HCT116 (cell line): ENCODE results near the gene ANO6. TPM values are rescaled to one million over a fixed set of nuclear protein-coding genes. Genes with fewer than 3 reads are reported as not detected.

Source experiments
- ATAC-seq: fragments of 200-7000 bp; cut with Tn5 transposase; 2 replicates; pipeline ENCODE4 v1.9.1; 2020; ENCODE audit warnings: mild to moderate bottlenecking, moderate library complexity
- BruUV-seq: library from RNA; stranded (reverse); fragments of 400-500 nt; replicated peaks from 2 replicates; lab custom pipeline; 2021; lab: Mats Ljungman, UMichigan
- CTCF ChIA-PET: fragments of 300-600 bp; sonication (Branson Sonifier 250); formaldehyde crosslinking; loops from one replicate; lab custom pipeline; 2021; ENCODE audit warnings: antibody characterized with exemption; lab: Charles Lee
- POLR2A ChIA-PET: fragments of 300-600, 350-600 bp; sonication (Branson Sonifier 250); formaldehyde crosslinking; loops from one replicate; lab custom pipeline; 2021; ENCODE audit warnings: antibody characterized with exemption; lab: Charles Lee
- RAD21 ChIA-PET, 2 experiments: fragments of 300-600 bp; sonication (Branson Sonifier 250); formaldehyde crosslinking; loops; one replicate each; lab custom pipeline; 2023; ENCODE audit warnings: low total read pairs in 2 of 2; ENCODE audit not compliant: uncharacterized antibody in 2 of 2, unreplicated experiment in 2 of 2, low non-redundant PET in 1 of 2; lab: Charles Lee
- DNase-seq: peaks from one replicate; pipeline ENCODE4 v3.0.0-alpha.2; 2010; ENCODE audit warnings: low read depth, low spot score
- H2AFZ ChIP-seq: fragments of 200-600 bp; shearing (Covaris generic), sonication (generic); 2 replicates; pipeline ENCODE4 v1.6.1; 2017; ENCODE audit warnings: low read depth, mixed run types, mixed read lengths, antibody characterized with exemption, low read length; ENCODE audit not compliant: poor library complexity, severe bottlenecking
- H3K27ac ChIP-seq: 2 replicates; pipeline ENCODE4 v1.5.1; 2012; ENCODE audit warnings: low read depth, low read length
- H3K27me3 ChIP-seq: fragments of 200-600 bp; sonication (generic); 2 replicates; pipeline ENCODE4 v1.6.1; 2016; ENCODE audit warnings: mixed run types, low read length, mixed read lengths; ENCODE audit not compliant: insufficient read depth
- H3K36me3 ChIP-seq, 2 experiments: fragments of 200-500 bp in 1 of 2; fragments of 200-600 bp in 1 of 2; sonication (Bioruptor generic) in 1 of 2; sonication (generic) in 1 of 2; 2 replicates each; pipeline versions ENCODE4 v1.5.1 to v1.6.1; 2014 to 2016; ENCODE audit warnings: low read length in 2 of 2, inconsistent platforms in 1 of 2, mixed read lengths in 1 of 2, mixed run types in 1 of 2; ENCODE audit not compliant: insufficient read depth in 2 of 2, control insufficient read depth in 1 of 2
- H3K4me1 ChIP-seq, 2 experiments: fragments of 200-600 bp in 1 of 2; sonication (generic) in 1 of 2; 2 replicates each; pipeline versions ENCODE4 v1.5.1 to v1.6.1; 2012 to 2017; ENCODE audit warnings: low read length in 2 of 2, inconsistent platforms in 1 of 2, mild to moderate bottlenecking in 1 of 2, mixed read lengths in 1 of 2, mixed run types in 1 of 2, moderate library complexity in 1 of 2; ENCODE audit not compliant: insufficient read depth in 2 of 2, control insufficient read depth in 1 of 2
- H3K4me2 ChIP-seq: fragments of 200-600 bp; sonication (generic); 2 replicates; pipeline ENCODE4 v1.6.1; 2017; ENCODE audit warnings: mixed run types, low read length, mixed read lengths
- H3K4me3 ChIP-seq, 2 experiments: fragments of 200-600 bp in 1 of 2; sonication (generic) in 1 of 2; replicated peaks in 1 of 2; 2 replicates each; pipeline ENCODE4 v1.5.1; 2011 to 2016; ENCODE audit warnings: low read length in 2 of 2, control low read depth in 1 of 2, low read depth in 1 of 2, mild to moderate bottlenecking in 1 of 2, mixed read lengths in 1 of 2, mixed run types in 1 of 2
- H3K79me2 ChIP-seq: fragments of 200-600 bp; sonication (generic); 2 replicates; pipeline ENCODE4 v1.6.1; 2017; ENCODE audit warnings: mild to moderate bottlenecking, mixed run types, low read length, moderate library complexity, mixed read lengths; ENCODE audit not compliant: insufficient read depth
- H3K9ac ChIP-seq: fragments of 200-600 bp; sonication (generic); 2 replicates; pipeline ENCODE4 v1.6.1; 2016; ENCODE audit warnings: low read length, mixed read lengths
- H3K9me2 ChIP-seq: fragments of 200-600 bp; sonication (generic), shearing (Covaris generic); 2 replicates; pipeline ENCODE4 v1.6.1; 2017; ENCODE audit warnings: mixed run types, mild to moderate bottlenecking, moderate library complexity; ENCODE audit not compliant: insufficient read depth
- H3K9me3 ChIP-seq, 2 experiments: fragments of 200-500 bp in 1 of 2; fragments of 200-600 bp in 1 of 2; sonication (Bioruptor generic) in 1 of 2; sonication (generic) in 1 of 2; 2 replicates each; pipeline ENCODE4 v1.6.1; 2014 to 2017; ENCODE audit warnings: low read length in 2 of 2, mixed read lengths in 2 of 2, inconsistent platforms in 1 of 2, low read depth in 1 of 2, mild to moderate bottlenecking in 1 of 2, mixed run types in 1 of 2, moderate library complexity in 1 of 2; ENCODE audit not compliant: control insufficient read depth in 1 of 2, insufficient read depth in 1 of 2
- H4K20me1 ChIP-seq: fragments of 200-600 bp; sonication (generic), shearing (Covaris generic); 2 replicates; pipeline ENCODE4 v1.6.1; 2017; ENCODE audit warnings: mixed run types, mild to moderate bottlenecking, moderate library complexity; ENCODE audit not compliant: insufficient read depth
- CBX3 ChIP-seq: IDR thresholded peaks from 2 replicates; pipeline ENCODE4 v1.6.1; 2012; ENCODE audit warnings: low read depth
- CEBPB ChIP-seq: IDR thresholded peaks from 2 replicates; pipeline ENCODE4 v1.6.1; 2012; ENCODE audit warnings: low read depth
- EGR1 ChIP-seq: IDR thresholded peaks from 2 replicates; pipeline ENCODE4 v1.6.1; 2012; ENCODE audit warnings: low read depth
- EZH2 ChIP-seq: fragments of 200-600 bp; sonication (generic); IDR thresholded peaks from 2 replicates; pipeline ENCODE4 v1.6.1; 2017; ENCODE audit warnings: antibody characterized with exemption, mixed run types
- EZH2phosphoT487 ChIP-seq: fragments of 200-600 bp; IDR thresholded peaks from 2 replicates; pipeline ENCODE4 v1.6.1; 2018; ENCODE audit warnings: antibody characterized with exemption, borderline replicate concordance
- FOSL1 ChIP-seq: IDR thresholded peaks from 2 replicates; pipeline ENCODE4 v1.6.1; 2012; ENCODE audit warnings: low read depth
- POLR2AphosphoS5 ChIP-seq: IDR thresholded peaks from 2 replicates; pipeline ENCODE4 v1.6.1; 2011; ENCODE audit warnings: mild to moderate bottlenecking, low read depth, low read length, moderate library complexity
- SIN3A ChIP-seq: IDR thresholded peaks from 2 replicates; pipeline ENCODE4 v1.6.1; 2012; ENCODE audit warnings: low read depth
- SP1 ChIP-seq: IDR thresholded peaks from 2 replicates; pipeline ENCODE4 v1.6.1; 2012; ENCODE audit warnings: low read depth
- SRF ChIP-seq: IDR thresholded peaks from 2 replicates; pipeline ENCODE4 v1.6.1; 2012; ENCODE audit warnings: low read depth
- YY1 ChIP-seq: IDR thresholded peaks from 2 replicates; pipeline ENCODE4 v1.6.1; 2011; ENCODE audit warnings: low read length, low read depth, moderate library complexity, mild to moderate bottlenecking; ENCODE audit not compliant: insufficient replicate concordance; ENCODE audit errors: extremely low read depth
- ZBTB33 ChIP-seq: IDR thresholded peaks from 2 replicates; pipeline ENCODE4 v1.6.1; 2011; ENCODE audit warnings: mild to moderate bottlenecking, low read length, moderate library complexity; ENCODE audit not compliant: insufficient replicate concordance; ENCODE audit errors: extremely low read depth
- ZFX ChIP-seq: fragments of 450-650 bp; IDR thresholded peaks from 2 replicates; pipeline ENCODE4 v1.6.1; 2017
- ZNF274 ChIP-seq: fragments of 200-500 bp; sonication (Bioruptor generic); IDR thresholded peaks from 2 replicates; pipeline ENCODE4 v1.6.1; 2014; ENCODE audit warnings: mild to moderate bottlenecking, low read depth, low read length, inconsistent platforms
- intact Hi-C: fragments of 100-400 bp; cut with micrococcal nuclease; formaldehyde crosslinking; loops from 2 replicates; pipeline ENCODE4 v1.10.0; 2022
- total RNA-seq: library from RNA; stranded (reverse); gene quantifications from one replicate; pipeline ENCODE4 v1.2.1, GENCODE V29; 2021; ENCODE audit not compliant: unreplicated experiment
- TF ChIP-seq, protein P1 (sequence below): IDR thresholded peaks from 2 replicates; pipeline ENCODE4 v1.6.1; 2012; ENCODE audit warnings: low read depth
- TF ChIP-seq, protein P2 (sequence below): IDR thresholded peaks from 2 replicates; pipeline ENCODE4 v1.6.1; 2012
- TF ChIP-seq, protein P3 (sequence below): IDR thresholded peaks from 2 replicates; pipeline ENCODE4 v1.6.1; 2012

Gene ANO6
- total RNA-seq, 1 experiment from 2014 or later, result 36.7 TPM

DNA sequence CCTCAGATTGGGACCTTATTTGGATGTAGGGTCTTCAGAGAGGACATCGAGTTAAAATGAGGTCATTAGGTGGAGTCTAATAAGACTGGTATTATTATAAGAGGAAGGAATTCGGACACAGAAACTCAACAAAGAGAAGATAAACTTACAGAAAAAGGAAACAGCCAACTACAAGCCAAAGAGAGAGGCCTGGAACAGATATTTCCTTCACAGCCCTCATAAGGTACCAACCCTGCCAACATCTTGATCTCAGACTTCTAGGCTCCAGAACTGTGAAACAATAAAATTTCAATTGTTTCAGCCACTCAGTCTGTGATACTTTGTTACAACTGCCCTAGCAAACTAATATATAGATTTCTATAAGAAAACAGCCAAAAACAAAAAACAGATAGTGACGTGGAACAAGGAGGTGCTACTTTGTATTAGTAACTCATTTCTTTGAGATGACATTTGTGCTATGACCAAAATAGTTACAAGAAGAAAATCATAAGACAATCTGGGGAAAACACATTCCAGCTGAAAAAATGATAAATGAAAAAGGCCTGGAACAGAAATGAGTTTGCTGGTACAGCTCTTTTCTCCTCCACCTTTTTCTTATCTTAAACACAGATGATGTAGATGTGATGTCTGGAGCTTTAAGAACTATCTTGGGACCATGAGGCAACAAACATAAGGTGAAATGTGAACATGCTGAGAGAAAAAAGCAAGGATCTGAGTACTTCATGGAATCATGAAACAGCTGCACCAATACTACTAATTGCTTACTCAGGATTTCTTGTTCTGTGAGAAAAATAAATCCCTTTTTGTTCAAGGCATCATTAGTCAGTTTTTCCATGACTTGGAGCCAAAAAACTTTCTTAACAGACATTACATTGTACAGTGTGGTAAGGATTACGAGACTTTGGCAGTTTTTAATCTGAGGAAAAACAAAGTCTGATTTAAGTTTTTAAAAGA is 243.2 kb downstream of the ANO6 start:
- H3K27ac ChIP-seq, result no peak overlapping the region
- no TSS peak for BruUV-seq
- H3K36me3 ChIP-seq, result no peaks in the 10 kb centered on the region
- H3K9me3 ChIP-seq, result no peaks in the 10 kb centered on the region
- no peak overlapping the region for H3K4me2 ChIP-seq
- no peaks in the 10 kb centered on the region for H3K9me2 ChIP-seq
- ChIA-PET RAD21 (no interaction called here), CTCF (no interaction called here)
- TF ChIP-seq SP1 (no peak), ZFX (no peak), ZBTB33 (no peak), YY1 (no peak), SRF (no peak), EZH2 (no peak), CBX3 (no peak), EZH2phosphoT487 (no peak), EGR1 (no peak), POLR2AphosphoS5 (no peak), FOSL1 (no peak), ZNF274 (no peak), CEBPB (no peak), SIN3A (no peak)
- TF ChIP-seq, protein P1, sequence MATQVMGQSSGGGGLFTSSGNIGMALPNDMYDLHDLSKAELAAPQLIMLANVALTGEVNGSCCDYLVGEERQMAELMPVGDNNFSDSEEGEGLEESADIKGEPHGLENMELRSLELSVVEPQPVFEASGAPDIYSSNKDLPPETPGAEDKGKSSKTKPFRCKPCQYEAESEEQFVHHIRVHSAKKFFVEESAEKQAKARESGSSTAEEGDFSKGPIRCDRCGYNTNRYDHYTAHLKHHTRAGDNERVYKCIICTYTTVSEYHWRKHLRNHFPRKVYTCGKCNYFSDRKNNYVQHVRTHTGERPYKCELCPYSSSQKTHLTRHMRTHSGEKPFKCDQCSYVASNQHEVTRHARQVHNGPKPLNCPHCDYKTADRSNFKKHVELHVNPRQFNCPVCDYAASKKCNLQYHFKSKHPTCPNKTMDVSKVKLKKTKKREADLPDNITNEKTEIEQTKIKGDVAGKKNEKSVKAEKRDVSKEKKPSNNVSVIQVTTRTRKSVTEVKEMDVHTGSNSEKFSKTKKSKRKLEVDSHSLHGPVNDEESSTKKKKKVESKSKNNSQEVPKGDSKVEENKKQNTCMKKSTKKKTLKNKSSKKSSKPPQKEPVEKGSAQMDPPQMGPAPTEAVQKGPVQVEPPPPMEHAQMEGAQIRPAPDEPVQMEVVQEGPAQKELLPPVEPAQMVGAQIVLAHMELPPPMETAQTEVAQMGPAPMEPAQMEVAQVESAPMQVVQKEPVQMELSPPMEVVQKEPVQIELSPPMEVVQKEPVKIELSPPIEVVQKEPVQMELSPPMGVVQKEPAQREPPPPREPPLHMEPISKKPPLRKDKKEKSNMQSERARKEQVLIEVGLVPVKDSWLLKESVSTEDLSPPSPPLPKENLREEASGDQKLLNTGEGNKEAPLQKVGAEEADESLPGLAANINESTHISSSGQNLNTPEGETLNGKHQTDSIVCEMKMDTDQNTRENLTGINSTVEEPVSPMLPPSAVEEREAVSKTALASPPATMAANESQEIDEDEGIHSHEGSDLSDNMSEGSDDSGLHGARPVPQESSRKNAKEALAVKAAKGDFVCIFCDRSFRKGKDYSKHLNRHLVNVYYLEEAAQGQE, result no peak
- TF ChIP-seq, protein P2, sequence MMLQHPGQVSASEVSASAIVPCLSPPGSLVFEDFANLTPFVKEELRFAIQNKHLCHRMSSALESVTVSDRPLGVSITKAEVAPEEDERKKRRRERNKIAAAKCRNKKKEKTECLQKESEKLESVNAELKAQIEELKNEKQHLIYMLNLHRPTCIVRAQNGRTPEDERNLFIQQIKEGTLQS, result no peak
- TF ChIP-seq, protein P3, sequence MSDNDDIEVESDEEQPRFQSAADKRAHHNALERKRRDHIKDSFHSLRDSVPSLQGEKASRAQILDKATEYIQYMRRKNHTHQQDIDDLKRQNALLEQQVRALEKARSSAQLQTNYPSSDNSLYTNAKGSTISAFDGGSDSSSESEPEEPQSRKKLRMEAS, result no peak
- TF ChIP-seq, all 23 proteins: peak for 0
- Histone ChIP-seq H3K9ac (no peak overlapping the region), H3K4me3 (no peak overlapping the region), H2AFZ (no peak overlapping the region), H4K20me1 (no peaks in the 10 kb centered on the region), H3K27me3 (no peaks in the 10 kb centered on the region), H3K4me1 (no peaks in the 10 kb centered on the region), H3K79me2 (no peaks in the 10 kb centered on the region)
- DNase-seq (no peak), ATAC-seq (no peak)
- intact Hi-C loops, result no loop called here
- POLR2A ChIA-PET, result no interaction called here
